Measurements from ENCODE around the gene ABCC4. TPM values are rescaled to one million over a fixed set of nuclear protein-coding genes. Genes with fewer than 3 reads are reported as not detected.

Gene ABCC4
- total RNA-seq, 1 experiment from 2014 or later, result 32.3 TPM

- H4K20me1 ChIP-seq (ENCODE audit: insufficient read depth, low read depth, low read length), result no peaks in the 10 kb centered on the region
- H3K79me2 ChIP-seq (ENCODE audit: low read length), result no peaks in the 10 kb centered on the region
- peaks cover 4% of the 10 kb centered on the region for H3K4me1 ChIP-seq (ENCODE audit: low read length)
- no peaks in the 10 kb centered on the region for H3K9me3 ChIP-seq (ENCODE audit: low read length)
- no peak overlapping the region for H3K4me2 ChIP-seq (ENCODE audit: low read depth, low read length, poor library complexity, severe bottlenecking)
- H3K27ac ChIP-seq (ENCODE audit: low read length), result no peak overlapping the region
- no peaks in the 10 kb centered on the region for H3K36me3 ChIP-seq (ENCODE audit: insufficient read depth, low read length)
- H3K4me3 ChIP-seq (ENCODE audit: low read length), result no peak overlapping the region
- H3K27me3 ChIP-seq (ENCODE audit: low read length), result no peaks in the 10 kb centered on the region
- no peak overlapping the region for H3K9ac ChIP-seq (ENCODE audit: low read length)
- DNase-seq, result no peak
- H3K9me2 ChIP-seq (replicated peaks; ENCODE audit: insufficient read depth, low read length), result no peaks in the 10 kb centered on the region
- H2AFZ ChIP-seq (ENCODE audit: low read length), result no peak overlapping the region
Measured at GRCh38 chr13:94974015-94974951, 327.0 kb downstream of the ABCC4 start.

- Histone ChIP-seq H3K9me2 (replicated peaks; ENCODE audit: insufficient read depth, low read length) (no peaks in the 10 kb centered on the region), H3K4me1 (ENCODE audit: low read length) (peaks cover 4% of the 10 kb centered on the region), H2AFZ (ENCODE audit: low read length) (no peak overlapping the region), H3K79me2 (ENCODE audit: low read length) (no peaks in the 10 kb centered on the region), H4K20me1 (ENCODE audit: insufficient read depth, low read depth, low read length) (no peaks in the 10 kb centered on the region), H3K9me3 (ENCODE audit: low read length) (no peaks in the 10 kb centered on the region), H3K4me3 (ENCODE audit: low read length) (no peak overlapping the region), H3K36me3 (ENCODE audit: insufficient read depth, low read length) (no peaks in the 10 kb centered on the region), H3K27me3 (ENCODE audit: low read length) (no peaks in the 10 kb centered on the region), H3K9ac (ENCODE audit: low read length) (no peak overlapping the region), H3K27ac (ENCODE audit: low read length) (no peak overlapping the region), H3K4me2 (ENCODE audit: low read depth, low read length, poor library complexity, severe bottlenecking) (no peak overlapping the region)
- DNase-seq, result no peak
Measured at GRCh38 chr13:94972262-94972661, 329.0 kb downstream of the ABCC4 start.

Small RNA genes within 50 kb of the gene (small RNA-seq; reads per million reads assigned to genes)
- not detected for gene RNU6-62P
- not detected for gene RNY3P8
- 23.8 reads per million, percentile 97 among the genes with 10 or more reads in this experiment for gene RNY4P27

All from Karpas-422 (cell line).